ENCODE results near the gene APEH.

Gene APEH

DNA sequence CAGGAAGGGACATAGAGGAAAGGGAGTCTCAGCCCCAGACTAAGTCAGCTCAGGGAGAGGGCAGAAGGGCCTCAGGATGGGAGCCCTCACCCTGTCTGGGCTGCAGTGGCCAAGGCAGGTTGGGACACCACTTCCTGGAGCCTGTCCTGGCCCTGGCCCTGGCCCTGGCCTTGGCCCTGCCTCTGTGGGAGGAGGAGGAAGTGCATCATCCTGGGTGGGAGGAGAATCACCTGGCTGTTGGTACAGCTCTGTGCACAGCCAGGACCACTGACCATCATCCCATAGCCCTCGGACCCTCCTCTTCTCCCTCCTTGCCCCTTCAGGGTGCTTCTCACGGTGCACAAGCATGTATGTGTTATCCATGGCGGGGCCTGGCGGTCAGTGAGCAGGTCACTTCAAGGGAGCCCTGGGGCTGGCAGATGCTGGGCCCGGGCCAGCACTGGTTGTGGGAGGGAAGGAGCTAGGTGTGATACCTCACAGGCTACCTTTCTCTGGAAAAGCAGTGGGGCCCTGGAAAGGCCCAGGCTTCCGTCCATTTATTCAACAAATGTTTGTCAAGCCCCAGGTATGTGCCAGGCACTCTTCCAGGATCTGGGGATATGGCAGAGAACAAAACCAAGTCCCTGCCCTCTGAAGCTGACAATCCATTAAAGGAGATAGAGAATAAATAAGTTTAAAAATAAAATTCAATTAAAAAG, 8.2 kb upstream of the APEH start:
- no peaks in the 10 kb centered on the region for H3K9me3 ChIP-seq (ENCODE audit: insufficient read depth, low read depth, low read length)
- peak overlapping the region; percentile 47 for H3K9ac ChIP-seq (ENCODE audit: low read depth, low read length, poor library complexity, severe bottlenecking)
- H3K79me2 ChIP-seq (ENCODE audit: insufficient read depth, low read length), result no peaks in the 10 kb centered on the region
- no peak overlapping the region for H3K4me2 ChIP-seq (ENCODE audit: low read depth, low read length, poor library complexity, severe bottlenecking)
- no peaks in the 10 kb centered on the region for H3K9me2 ChIP-seq (replicated peaks; ENCODE audit: low read depth, low read length)
- H3K4me1 ChIP-seq (ENCODE audit: insufficient read depth, low read length, poor library complexity, severe bottlenecking), result peaks cover 12% of the 10 kb centered on the region
- no peak overlapping the region for H3K4me3 ChIP-seq (ENCODE audit: low read length, poor library complexity, severe bottlenecking)
- no peaks in the 10 kb centered on the region for H3K27me3 ChIP-seq (ENCODE audit: insufficient read depth, low read length, poor library complexity, severe bottlenecking)
- H2AFZ ChIP-seq (ENCODE audit: low read length), result peak overlapping the region; percentile 46; the same call in 1 of the 2 replicates
- TF ChIP-seq, protein P1, sequence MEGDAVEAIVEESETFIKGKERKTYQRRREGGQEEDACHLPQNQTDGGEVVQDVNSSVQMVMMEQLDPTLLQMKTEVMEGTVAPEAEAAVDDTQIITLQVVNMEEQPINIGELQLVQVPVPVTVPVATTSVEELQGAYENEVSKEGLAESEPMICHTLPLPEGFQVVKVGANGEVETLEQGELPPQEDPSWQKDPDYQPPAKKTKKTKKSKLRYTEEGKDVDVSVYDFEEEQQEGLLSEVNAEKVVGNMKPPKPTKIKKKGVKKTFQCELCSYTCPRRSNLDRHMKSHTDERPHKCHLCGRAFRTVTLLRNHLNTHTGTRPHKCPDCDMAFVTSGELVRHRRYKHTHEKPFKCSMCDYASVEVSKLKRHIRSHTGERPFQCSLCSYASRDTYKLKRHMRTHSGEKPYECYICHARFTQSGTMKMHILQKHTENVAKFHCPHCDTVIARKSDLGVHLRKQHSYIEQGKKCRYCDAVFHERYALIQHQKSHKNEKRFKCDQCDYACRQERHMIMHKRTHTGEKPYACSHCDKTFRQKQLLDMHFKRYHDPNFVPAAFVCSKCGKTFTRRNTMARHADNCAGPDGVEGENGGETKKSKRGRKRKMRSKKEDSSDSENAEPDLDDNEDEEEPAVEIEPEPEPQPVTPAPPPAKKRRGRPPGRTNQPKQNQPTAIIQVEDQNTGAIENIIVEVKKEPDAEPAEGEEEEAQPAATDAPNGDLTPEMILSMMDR (conservative IDR thresholded peaks at IDR 0.05; ENCODE audit: low read length), result no peak
- TF ChIP-seq EZH2phosphoT487 (IDR thresholded peaks at IDR 0.05; ENCODE audit: borderline replicate concordance), result no peak
- H3K36me3 ChIP-seq (ENCODE audit: insufficient read depth, low read length), result no peaks in the 10 kb centered on the region
- H3F3A ChIP-seq (ENCODE audit: low read depth), result no peaks in the 10 kb centered on the region
- no peaks in the 10 kb centered on the region for H4K20me1 ChIP-seq (ENCODE audit: insufficient read depth, low read length, poor library complexity, severe bottlenecking)

DNA sequence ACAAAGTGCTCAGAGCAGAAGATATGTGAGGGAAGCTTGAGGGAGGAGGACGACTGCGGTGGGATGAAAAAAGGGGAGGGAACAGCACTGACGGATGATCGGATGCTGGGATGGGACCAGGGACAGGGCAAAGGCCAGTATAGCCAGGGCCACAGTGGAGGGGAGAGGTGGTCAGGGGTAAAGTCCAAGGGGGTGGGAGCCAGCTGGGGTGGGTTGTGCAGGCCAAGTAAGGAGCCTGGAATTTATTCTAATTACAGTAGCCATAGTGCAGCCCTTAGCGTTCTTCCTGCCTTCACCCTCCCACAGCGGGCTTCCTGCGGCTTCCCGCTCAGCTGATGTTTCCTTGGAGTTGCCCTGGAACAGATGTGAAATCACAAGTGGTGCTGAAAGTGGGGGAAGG, 7.6 kb upstream of the APEH start:
- H3K9me3 ChIP-seq (ENCODE audit: insufficient read depth, low read depth, low read length), result no peaks in the 10 kb centered on the region
- H3K36me3 ChIP-seq (ENCODE audit: insufficient read depth, low read length), result no peaks in the 10 kb centered on the region
- H3K4me2 ChIP-seq (ENCODE audit: low read depth, low read length, poor library complexity, severe bottlenecking), result no peak overlapping the region
- no peak overlapping the region for H3K9ac ChIP-seq (ENCODE audit: low read depth, low read length, poor library complexity, severe bottlenecking)
- H3K4me3 ChIP-seq (ENCODE audit: low read length, poor library complexity, severe bottlenecking), result no peak overlapping the region
- peaks cover 12% of the 10 kb centered on the region for H3K4me1 ChIP-seq (ENCODE audit: insufficient read depth, low read length, poor library complexity, severe bottlenecking)
- no peaks in the 10 kb centered on the region for H3K27me3 ChIP-seq (ENCODE audit: insufficient read depth, low read length, poor library complexity, severe bottlenecking)
- no peaks in the 10 kb centered on the region for H3K79me2 ChIP-seq (ENCODE audit: insufficient read depth, low read length)
- no peaks in the 10 kb centered on the region for H3F3A ChIP-seq (ENCODE audit: low read depth)
- TF ChIP-seq EZH2phosphoT487 (IDR thresholded peaks at IDR 0.05; ENCODE audit: borderline replicate concordance), result no peak
- TF ChIP-seq, protein P1 (conservative IDR thresholded peaks at IDR 0.05; ENCODE audit: low read length), result no peak
- H4K20me1 ChIP-seq (ENCODE audit: insufficient read depth, low read length, poor library complexity, severe bottlenecking), result no peaks in the 10 kb centered on the region
- H3K9me2 ChIP-seq (replicated peaks; ENCODE audit: low read depth, low read length), result no peaks in the 10 kb centered on the region
- no peak overlapping the region for H2AFZ ChIP-seq (ENCODE audit: low read length)

DNA sequence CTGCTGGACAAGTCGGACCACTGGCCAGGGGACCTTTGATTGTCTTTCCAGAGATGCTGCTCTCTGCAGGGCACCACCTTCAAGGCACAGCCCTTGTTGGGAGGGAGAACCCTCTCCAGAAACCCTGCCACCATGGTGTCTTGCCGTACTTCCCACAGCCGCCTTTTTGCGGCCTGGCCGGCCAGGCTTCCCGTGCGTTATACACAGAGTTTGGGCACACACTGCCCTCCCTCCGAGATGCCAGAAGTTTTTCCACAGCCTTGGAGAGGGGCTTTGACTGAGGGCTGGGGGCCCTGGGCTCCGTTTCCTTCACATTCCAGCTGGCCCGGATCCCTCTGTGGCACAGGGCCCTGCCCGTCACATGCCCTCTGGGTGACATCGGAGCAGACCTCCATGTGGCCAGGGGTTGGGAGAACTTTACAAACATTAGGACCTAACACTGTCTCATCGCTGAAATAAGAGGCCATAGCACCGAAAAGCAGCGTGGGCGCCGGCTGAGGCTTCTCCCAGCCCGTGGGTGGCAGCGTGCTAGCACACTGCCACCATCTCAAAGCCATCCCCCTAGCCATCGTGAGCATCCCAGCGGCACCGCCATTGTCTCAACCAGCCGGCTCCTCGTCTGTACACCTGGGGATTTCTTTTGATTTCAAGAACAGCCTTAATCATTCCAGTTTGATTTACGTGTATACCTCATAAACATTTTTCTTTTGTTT, 6.3 kb upstream of the APEH start:
- Histone ChIP-seq H3F3A (ENCODE audit: low read depth) (0 out of 2 replicates have a peak, but pooled peaks cover 2% of the 10 kb centered on the region), H3K79me2 (ENCODE audit: insufficient read depth, low read length) (peaks cover 8% of the 10 kb centered on the region; the same call in 1 of the 2 replicates), H3K4me2 (ENCODE audit: low read depth, low read length, poor library complexity, severe bottlenecking) (no peak overlapping the region), H3K36me3 (ENCODE audit: insufficient read depth, low read length) (no peaks in the 10 kb centered on the region), H4K20me1 (ENCODE audit: insufficient read depth, low read length, poor library complexity, severe bottlenecking) (no peaks in the 10 kb centered on the region), H2AFZ (ENCODE audit: low read length) (no peak overlapping the region), H3K27me3 (ENCODE audit: insufficient read depth, low read length, poor library complexity, severe bottlenecking) (no peaks in the 10 kb centered on the region), H3K9me3 (ENCODE audit: insufficient read depth, low read depth, low read length) (no peaks in the 10 kb centered on the region), H3K9ac (ENCODE audit: low read depth, low read length, poor library complexity, severe bottlenecking) (no peak overlapping the region), H3K9me2 (replicated peaks; ENCODE audit: low read depth, low read length) (no peaks in the 10 kb centered on the region), H3K4me3 (ENCODE audit: low read length, poor library complexity, severe bottlenecking) (no peak overlapping the region), H3K4me1 (ENCODE audit: insufficient read depth, low read length, poor library complexity, severe bottlenecking) (peaks cover 12% of the 10 kb centered on the region)
- TF ChIP-seq EZH2phosphoT487 (IDR thresholded peaks at IDR 0.05; ENCODE audit: borderline replicate concordance), result no peak
- TF ChIP-seq, protein P1 (conservative IDR thresholded peaks at IDR 0.05; ENCODE audit: low read length), result no peak
